CD4-positive, alpha-beta T cell treated with Interleukin-21 for 1 hour (primary cell): ENCODE measurements around the gene SMKR1.
A peak's percentile ranks its signal among the peaks of the same experiment; 100 is the strongest.
"Not testable (repeated sequence)": the region's sequence is repeated elsewhere in the genome, so short reads cannot be mapped to it uniquely, and the experiment has no call there.

Experiments used
- DNase-seq: peaks from one replicate; pipeline ENCODE4 v3.0.0-alpha.2; 2020

SMKR1 gene

DNA sequence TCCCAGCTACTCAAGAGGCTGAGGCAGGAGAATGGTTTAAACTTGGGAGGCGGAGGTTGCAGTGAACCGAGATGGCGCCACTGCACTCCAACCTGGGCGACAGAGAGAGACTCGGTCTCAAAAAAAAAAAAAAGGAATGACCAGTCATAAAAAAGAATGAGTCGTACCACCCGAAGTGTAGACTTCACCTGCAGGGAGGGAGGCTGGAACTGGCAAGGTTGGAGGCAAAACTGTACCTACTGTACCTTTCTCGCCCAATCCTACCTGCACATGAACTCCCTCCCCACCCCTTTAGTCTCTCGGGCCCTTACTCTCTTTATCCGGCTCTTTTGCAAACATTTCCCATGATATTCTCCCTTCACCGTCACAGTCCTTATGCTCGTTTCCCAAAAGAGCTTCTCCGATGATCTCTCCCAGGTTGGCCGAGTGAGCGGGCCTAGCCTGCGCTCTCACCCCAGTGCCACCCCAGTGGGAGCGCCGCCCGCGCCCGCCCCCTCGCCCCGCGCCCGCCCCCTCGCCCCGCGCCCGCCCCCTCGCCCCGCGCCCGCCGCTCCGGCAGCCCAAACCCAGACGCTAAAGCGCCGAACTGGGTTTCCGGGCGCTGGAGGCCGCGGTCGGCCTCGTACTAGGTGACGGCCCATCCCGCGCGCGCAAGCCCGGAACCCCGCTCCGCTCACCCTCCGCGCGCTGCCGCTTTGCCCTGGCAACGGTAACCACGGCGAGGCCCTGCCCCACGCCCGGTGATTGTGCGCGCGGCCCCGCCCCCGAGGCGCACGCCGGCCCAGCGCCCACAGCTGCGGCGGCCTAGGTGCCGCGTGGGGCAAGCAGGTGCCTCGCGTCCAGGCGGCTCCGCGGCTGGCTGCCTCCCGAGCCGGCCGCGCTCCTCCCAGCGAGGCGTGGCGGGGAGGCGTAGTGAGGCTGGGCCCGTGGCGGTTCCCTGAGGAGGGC lies at the start of gene SMKR1:
Gene SMKR1, plus strand, starts transcription at position 772 of the 948 bp plus-strand sequence. CDS start 294 bp downstream, outside the sequence.
- peak; percentile 96 for DNase-seq

DNA sequence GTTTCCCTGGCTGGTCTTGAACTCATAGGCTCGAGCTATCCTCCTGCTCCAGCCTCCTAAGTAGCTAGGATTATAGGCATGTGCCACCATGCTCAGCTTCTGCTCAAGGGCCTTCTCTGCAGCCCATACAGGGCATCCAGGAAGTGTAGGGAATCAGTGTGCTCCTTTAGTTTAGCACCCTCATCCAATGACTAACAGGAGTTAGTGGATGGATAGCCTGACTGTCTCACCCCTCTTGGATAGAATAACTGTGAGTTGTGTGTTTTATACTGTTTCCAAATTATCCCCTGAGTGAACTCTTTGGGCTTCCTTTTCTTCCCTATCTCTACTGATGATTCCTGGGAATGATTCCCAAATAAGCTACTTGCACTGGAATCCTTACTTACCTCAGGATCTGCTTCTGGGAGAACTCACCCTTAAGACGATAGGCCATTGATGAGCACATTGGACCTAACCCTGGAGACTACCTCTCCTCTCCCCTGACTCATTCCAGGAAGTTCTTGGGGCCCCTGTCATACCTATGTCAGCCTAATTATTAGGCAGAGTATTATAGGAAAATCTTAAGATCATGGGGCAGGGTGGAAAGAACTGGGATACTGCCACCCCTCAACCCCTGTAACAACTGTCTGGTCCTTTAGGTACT lies 49.6 kb upstream of the SMKR1 start:
- no peak for DNase-seq

DNA sequence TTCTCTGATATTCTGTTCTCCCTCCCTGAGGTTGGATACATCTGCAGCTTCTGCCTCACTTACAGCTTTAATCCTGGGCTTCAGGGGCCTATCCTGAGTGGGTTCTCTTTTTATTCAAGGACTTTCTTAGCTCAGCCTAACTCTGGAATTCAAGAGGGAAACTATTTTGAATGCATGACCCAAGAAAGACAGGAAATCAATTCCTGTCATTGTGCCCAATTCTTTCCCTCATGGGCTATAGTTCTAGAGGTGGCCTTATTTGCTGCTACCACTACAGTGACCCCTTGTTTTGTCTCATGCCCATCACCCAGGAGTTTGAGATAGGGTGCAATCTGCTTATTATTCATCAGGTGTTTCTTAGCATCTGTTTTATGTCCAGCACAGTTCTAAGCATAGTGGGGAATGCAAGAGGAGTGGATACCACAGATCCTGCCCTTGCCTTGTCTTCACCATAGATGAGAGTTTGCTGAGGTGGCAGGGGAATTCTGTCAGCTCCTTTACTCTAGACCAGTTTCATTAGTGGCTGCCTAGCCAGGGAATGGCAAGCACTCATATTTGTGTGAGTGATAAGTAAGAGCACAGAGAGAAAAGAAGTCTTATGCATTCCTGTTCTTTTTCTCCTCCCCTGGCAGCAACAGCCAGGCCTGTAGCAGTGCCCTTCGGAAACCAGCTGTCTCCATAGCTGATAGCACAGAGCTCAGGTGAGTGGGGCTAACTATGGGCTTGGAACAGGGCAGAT lies 48.7 kb upstream of the SMKR1 start:
- DNase-seq, result no peak

DNA sequence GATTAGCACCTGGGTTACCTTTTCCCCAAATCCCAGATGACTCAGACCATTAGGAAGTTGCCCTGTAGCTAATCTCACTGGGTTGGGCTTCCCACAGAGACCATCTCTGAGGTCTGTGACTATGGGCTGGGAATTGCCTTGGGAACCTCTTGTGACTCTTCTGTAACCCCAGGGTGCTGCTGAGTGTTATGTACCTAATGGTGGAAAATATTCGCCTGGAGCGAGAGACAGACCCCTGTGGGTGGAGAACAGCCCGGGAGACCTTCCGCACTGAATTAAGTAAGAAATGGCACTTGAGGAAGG lies 48.1 kb upstream of the SMKR1 start:
- DNase-seq, result no peak

DNA sequence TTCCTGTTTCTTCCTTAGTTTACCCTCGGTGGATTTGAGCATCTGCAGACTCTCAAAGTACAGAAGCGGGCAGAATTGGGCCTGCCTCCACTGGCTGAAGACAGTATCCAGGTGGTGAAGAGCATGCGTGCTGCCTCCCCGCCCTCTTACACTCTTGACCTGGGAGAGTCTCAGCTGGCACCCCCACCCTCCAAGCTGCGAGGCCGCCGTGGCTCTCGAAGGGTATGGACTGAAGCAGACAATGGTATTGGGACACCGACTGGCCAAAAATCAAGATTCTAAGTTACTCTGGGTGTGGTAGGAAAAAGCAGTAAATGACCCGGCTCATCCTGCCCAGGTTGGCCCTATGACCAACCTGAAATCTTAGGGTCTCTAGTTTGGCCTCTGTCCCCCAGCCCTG lies 45.9 kb upstream of the SMKR1 start:
- DNase-seq, result no peak

DNA sequence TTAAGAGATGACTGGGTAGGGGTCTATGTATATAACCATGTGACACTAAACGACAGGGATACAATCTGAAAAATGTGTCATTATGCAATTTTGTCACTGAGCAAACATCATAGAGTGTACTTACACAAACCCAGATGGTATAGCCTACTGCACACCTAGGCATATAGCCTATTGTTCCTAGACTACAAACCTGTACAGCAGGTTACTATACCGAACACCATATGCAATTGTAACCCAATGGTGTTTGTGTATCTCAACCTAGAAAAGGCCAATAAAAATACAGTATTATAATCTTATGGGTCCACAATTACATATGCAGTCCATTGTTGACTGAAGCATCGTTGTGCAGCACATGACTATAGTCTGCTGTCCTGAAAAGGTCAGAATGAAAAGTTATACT lies 45.2 kb upstream of the SMKR1 start:
- no peak for DNase-seq

DNA sequence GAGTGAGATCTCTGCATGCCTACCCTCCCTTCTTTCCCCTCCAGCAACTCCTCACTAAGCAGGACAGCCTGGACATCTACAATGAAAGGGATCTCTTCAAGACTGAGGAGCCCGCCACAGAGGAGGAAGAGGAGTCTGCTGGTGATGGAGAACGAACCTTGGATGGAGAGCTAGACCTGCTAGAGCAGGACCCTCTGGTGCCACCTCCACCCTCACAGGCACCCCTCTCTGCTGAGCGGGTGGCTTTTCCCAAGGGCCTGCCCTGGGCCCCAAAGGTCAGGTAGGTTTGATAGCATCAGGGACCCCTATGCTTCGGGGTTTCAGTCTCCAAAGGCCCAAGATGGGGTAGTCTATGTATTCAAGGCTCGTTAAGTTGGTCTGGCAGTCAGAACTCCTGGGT lies 44.2 kb upstream of the SMKR1 start:
- no peak for DNase-seq

DNA sequence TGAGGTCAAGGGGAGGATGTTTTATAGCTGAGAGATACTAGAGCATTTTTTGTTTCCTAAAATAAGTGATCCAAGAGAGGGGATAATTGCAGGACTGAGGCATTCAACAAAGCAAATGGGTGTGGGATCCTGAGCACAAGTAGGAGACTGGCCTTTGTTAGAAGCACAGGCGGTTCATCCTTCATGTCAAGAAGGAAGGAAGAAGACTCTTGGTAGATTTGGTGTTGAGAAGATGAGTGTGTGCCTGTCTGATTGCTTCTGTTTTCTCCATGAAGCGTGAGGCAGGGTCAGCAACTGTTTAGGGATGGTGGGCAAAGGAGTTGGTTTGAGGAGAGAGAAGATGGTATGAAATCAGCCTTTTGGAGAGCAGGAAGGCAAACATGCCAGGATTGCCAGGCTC lies 40.5 kb upstream of the SMKR1 start:
- DNase-seq, result no peak

DNA sequence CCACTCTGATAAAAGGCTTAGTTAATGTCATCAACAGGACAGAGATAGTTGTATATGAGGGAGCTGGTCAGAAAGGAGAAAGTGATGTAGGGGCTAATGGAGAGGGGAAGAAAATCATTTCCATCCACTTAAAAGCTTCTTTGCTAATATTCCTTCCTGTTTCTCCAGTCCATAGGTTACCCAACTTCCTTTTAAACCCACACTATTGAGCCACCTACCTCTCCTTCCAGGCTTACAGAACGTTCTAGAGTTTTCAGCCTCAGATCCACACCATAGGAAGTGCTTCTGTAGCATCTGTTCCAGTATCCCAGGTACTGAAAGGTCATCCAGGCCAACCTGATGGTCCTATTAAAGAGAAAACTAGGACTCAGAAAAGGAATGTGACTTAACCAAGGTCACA lies 39.9 kb upstream of the SMKR1 start:
- DNase-seq, result no peak

DNA sequence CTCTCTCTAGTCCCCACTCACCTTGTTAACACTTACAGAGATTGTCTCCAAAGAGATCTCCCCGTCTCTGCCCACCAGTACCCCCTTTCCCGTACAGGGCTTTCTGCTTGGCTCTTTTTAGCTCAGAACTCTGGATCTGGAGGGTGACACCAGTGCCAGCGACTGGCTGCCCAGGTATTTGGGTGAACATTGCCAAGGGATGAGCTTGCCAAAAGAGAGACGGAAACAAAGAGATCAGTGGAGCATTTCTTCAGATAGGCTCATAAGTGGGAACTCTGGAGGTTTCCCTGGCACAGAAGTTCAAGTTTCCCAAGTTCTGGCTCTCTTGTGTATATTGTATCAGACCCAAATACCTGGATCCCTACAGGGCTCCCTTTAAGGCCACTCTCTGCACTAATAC lies 38.1 kb upstream of the SMKR1 start:
- no peak for DNase-seq

DNA sequence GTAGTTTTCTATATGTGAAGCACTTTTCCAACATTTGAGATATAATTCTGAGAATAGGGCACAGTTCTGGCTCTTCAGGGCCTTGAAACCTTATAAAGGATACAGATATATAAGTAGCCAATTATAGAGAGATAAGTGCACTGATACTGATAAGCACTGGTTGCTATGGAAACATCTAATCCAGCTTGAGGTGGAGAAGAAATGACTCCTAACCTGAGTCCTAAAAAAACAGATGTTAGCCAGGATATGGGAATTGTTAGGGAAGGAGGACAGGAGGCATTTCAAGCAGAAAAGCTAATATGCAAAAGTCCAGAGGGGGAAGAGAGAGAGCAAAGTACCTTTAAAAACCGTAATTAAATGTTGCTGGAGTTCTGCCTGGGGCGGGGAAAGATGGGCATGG lies 37.3 kb upstream of the SMKR1 start:
- DNase-seq, result no peak

DNA sequence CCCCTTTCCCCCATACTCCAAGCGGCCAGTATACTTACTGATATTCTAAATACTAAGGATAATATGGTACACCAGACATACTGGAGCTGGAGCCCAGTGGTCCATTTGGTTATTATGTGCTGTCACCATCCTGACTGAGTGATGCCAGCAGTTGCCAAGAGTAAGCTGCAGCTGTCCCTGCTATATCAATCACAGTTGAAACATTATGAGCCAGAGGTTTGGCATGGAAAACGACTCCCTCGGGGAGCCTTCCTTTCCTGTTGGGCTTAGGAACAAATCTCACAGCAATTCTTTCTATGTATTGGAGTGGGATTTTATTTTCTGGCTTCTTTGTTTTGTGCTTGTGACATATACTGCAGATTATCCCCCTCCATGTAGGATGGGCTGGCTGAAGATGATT lies 35.5 kb upstream of the SMKR1 start:
- no peak for DNase-seq

DNA sequence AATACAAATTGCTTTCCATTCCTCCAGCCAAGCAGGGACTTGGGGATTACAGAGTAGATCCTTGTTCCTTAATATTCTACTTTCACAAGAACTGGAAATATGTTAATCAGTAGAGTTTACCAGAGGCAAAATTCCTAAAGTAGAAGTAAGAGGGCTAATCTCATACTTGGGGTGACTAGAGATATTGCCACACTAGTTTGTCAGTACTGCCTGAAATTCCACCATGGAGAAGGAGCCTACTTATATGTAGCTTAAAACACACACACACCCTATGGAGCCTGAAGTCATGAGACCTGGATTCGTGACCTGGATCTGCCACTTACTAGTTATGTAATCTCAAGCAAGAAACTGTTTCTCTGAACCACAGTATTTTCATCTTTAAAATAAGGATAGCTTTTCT lies 34.2 kb upstream of the SMKR1 start:
- DNase-seq, result no peak

DNA sequence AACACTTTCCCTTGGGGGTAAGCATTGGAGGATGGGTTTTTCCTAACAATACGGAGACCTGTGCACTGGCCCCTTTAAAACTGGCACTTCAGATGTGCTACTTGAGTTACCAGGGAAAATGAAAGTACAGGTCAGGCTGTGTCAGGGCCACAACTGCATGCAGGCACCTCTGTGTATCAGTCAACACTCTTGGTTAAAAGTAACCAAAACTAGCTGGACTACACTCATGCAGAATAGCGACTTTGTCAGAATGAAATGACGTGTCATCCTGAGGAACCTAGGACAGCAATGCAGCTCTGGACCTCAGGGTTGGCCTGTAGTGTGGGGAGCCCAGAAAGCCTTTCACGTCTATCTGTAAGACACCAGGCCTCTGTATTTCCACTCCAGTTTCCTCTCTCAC lies 33.8 kb upstream of the SMKR1 start:
- peak; percentile 1 for DNase-seq

DNA sequence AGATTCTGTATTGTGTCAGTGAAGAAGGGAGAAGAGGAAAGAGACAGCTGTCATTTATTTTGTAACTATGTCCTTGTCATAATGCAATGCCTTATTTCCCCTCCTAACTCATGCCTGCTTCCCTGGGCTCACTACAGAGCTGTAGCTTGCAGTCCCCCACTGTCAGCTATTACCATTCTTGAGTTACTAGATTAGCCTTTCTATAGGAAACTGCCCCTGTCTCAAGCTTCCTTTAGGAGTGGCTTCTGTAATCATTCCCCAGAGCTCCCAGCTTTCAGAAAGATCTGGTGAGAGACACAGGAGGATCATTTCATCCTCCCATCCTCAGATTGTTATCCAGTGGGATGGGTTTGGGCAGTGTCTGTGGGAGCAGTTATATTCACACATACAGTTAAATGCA lies 32.4 kb upstream of the SMKR1 start:
- DNase-seq, result no peak

DNA sequence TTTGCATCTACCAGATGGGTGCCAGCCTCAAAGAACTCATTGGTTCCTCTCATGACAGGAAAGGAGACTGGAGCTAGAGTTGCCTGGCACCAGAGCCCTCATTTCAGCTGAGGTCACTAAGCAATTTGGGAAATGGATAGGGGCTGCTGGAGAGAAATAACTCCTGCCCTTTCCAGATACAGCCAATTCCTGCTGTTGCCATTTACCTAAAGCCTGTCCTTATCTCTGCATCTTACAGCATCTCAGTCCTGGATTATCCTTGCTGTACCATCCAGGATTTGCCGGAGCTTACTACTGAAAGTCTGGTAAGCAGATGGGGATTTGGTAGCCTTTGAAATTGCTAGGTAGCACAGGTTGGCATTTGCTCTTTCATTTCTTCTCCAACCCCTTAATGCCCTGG lies 31.9 kb upstream of the SMKR1 start:
- DNase-seq, result no peak

DNA sequence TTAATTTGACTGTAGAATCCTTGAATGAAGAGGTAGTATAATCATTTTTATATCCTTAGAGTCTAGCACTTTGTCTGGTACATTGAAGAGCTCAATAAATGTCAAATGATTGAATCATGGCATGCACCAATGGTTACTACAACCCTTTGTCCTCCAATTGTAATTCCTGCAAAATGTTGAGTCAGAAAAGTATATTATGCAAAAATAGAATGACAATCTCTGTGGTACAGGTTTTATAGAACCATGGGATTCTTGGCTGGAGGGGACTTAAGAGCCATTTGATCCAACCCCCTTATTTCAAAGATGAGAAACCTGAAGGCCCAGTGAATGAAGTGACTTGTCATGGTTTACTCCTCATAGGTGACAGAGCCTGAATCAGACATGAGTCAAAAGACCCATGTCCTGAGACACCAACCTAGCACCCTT lies 30.9 kb upstream of the SMKR1 start:
- no peak for DNase-seq

DNA sequence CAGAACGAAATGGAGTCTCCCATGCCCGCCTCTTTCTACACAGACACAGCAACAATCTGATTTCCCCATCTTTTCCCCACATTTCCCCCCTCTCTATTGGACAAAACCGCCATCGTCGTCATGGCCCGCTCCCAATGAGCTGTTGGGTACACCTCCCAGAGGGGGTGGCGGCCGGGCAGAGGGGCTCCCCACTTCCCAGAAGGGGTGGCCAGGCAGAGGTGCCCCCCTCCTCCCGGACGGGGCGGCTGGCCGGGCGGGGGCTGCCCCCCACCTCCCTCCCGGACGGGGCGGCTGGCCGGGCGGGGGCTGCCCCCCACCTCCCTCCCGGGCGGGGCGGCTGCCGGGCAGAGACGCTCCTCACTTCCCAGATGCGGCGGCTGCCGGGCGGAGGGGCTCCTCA lies 26.4 kb upstream of the SMKR1 start:
- not testable (repeated sequence) for DNase-seq

DNA sequence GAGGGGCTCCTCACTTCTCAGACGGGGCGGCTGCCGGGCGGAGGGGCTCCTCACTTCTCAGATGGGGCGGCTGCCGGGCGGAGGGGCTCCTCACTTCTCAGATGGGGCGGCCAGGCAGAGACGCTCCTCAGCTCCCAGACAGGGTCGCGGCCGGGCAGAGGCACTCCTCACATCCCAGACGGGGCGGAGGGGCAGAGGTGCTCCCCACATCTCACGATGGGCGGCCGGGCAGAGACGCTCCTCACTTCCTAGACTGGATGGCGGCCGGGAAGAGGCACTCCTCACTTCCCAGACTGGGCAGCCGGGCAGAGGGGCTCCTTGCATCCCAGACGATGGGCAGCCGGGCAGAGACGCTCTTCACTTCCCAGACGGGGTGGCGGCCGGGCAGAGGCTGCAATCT lies 25.9 kb upstream of the SMKR1 start:
- not testable (repeated sequence) for DNase-seq

DNA sequence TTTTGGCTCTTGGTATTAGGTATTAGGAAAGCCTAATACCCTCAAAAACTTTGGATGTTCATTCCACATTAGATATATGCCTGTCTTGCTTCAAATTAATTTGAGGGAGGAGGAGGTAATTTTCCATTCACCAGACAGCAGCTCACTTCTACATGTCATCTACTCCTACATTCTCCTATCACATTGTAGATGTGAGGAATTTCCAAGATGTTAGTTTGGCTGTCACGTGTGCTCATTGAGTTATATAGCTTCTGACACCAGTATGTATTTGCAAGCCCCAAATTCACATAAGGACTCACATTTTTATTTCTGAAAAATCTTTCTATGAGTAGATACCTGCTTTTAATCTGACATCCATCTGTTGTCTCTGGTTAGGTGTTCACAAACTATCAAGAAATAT lies 22.5 kb upstream of the SMKR1 start:
- DNase-seq, result no peak

DNA sequence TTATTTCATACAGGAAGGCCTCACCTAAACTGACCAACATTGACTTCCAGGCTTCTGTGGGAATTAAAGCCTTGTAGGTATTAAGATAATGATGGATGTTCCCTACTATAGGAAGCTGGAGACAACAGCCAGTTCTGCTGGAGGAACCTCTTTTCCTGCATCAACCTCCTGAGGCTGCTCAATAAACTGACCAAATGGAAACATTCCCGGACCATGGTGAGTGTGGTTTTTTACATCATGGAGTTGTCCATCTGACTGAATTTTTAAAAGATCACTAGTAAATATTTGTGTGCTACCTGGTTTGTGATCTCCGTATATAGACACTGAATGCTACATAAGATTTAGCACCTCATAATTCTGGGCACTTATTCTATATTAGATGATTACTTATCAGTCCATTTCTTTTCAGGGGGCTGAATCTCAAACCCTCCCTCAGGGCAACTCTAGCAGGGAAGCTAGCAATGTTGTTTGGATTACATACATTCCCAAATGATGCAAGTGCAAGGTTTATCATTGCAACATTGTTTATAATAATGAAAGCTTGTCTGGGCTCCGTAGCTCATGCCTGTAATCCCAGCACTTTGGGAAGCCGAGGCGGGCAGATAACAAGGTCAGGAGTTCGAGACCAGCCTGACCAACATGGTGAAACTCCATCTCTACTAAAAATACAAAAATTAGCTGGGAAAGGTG lies 21.5 kb upstream of the SMKR1 start:
- DNase-seq, result no peak

DNA sequence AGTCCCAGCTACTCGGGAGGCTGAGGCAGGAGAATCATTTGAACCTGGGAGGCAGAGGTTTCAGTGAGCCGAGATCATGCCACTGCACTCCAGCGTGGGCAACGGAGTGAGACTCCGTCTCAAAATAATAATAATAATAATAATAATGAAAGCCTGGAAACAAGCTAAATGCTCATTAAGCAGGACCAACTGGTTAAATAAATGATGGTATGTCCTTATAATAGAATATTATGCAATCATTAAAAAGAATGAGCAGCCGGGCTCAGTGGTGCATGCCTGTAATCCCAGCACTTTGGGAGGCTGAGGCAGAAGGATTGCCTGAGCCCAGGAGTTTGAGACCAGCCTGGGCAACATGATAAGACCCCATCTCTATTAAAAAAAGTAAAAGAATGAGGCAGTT lies 21.0 kb upstream of the SMKR1 start:
- DNase-seq, result not testable (repeated sequence)

DNA sequence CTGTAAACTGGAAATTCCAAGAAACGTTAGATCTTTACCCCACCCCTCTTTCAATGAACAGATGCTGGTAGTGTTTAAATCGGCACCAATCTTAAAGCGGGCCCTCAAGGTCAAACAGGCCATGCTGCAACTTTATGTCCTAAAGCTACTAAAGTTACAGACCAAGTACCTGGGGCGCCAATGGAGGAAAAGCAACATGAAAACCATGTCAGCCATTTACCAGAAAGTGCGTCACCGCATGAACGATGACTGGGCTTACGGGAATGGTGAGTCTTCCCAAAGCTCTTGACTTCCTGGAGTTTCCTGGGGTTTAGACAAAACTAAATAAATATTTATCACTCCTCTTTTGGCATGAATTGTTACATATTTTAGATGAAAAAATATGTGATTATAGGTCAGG lies 19.6 kb upstream of the SMKR1 start:
- no peak for DNase-seq
